Bronchial epithelial cell (primary cell): ENCODE results near the gene TMPRSS6. TPM values are rescaled to one million over a fixed set of nuclear protein-coding genes. Genes with fewer than 3 reads are reported as not detected.

Experiments used
- DNase-seq: peaks from one replicate; pipeline ENCODE4 v3.0.0-alpha.2; 2010; ENCODE audit warnings: low read depth
- FAIRE-seq: peaks from 2 replicates; lab custom pipeline; 2011; peaks lifted over from hg19 to GRCh38; lab: Jason Lieb, UNC
- H3K27me3 ChIP-seq: 2 replicates; pipeline ENCODE4 v1.5.1; 2011; ENCODE audit warnings: low read length; ENCODE audit not compliant: control insufficient read depth, insufficient read depth
- H3K36me3 ChIP-seq: 2 replicates; pipeline ENCODE4 v1.5.1; 2011; ENCODE audit warnings: low read length; ENCODE audit not compliant: control insufficient read depth, insufficient read depth
- H3K4me3 ChIP-seq: 2 replicates; pipeline ENCODE4 v1.5.1; 2011; ENCODE audit warnings: mild to moderate bottlenecking, low read depth, low read length, control low read depth
- CTCF ChIP-seq: IDR thresholded peaks from 2 replicates; pipeline ENCODE4 v1.5.1; 2011; ENCODE audit warnings: mild to moderate bottlenecking, moderate library complexity, low read length, control low read depth, inconsistent platforms; ENCODE audit not compliant: insufficient read depth, severe bottlenecking
- total RNA-seq: library from RNA; depleted of rRNA; stranded (reverse); fragments of >200 nt; gene quantifications from 2 replicates; pipeline ENCODE4 v1.2.1, GENCODE V29; 2014

TMPRSS6 gene
- total RNA-seq, 1 donor from 2014 or later = not detected

DNA sequence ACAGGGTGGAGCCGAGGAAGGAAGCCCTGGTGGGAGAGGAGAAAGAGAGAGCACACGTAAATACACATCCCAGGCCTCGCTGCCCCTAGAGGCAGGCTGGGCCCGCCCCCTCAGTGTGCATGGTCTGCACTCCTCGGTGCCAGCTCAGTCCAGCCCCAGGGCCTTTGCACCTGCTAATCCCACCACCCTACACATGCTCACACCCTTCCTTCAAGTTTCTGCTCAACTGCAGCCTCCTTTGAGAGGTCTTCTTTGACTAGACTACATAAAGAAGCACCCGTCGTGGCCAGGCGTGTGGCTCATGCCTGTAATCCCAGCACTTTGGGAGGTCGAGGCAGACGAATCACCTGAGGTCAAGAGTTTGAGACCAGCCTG, 34.7 kb upstream of the TMPRSS6 start:
- Histone ChIP-seq H3K4me3 (no peak overlapping the region), H3K27me3 (no peaks in the 10 kb centered on the region), H3K36me3 (no peaks in the 10 kb centered on the region)
- TF ChIP-seq CTCF = no peak
- DNase-seq = no peak
- FAIRE-seq = no peak

- Histone ChIP-seq H3K4me3 (no peak overlapping the region), H3K36me3 (no peaks in the 10 kb centered on the region), H3K27me3 (no peaks in the 10 kb centered on the region)
- no peak for DNase-seq
- TF ChIP-seq CTCF = no peak
- no peak for FAIRE-seq
Measured at GRCh38 chr22:37141971-37142370, 32.5 kb upstream of the TMPRSS6 start.

DNA sequence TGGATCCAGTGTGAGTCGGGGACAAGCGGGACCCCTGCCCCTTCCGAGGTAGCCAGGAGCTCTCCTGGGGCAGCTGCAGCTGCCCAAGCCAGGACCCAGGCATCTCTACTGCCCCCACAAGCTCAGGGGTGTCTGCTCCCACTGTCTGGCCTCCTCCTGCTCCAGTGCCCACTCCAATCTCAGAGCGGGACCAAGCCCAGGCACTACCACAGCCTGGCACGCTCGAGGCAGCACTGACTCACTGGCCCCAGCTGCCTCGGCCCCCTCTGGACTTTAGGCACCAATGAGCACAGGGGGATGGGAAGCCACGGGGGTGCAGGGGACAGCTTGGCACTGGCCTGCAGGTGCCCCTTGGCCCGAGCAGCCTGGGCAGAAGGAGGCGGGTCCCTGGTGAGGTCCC, 32.0 kb upstream of the TMPRSS6 start:
- no peak for TF ChIP-seq CTCF
- FAIRE-seq = no peak
- no peaks in the 10 kb centered on the region for H3K36me3 ChIP-seq

DNA sequence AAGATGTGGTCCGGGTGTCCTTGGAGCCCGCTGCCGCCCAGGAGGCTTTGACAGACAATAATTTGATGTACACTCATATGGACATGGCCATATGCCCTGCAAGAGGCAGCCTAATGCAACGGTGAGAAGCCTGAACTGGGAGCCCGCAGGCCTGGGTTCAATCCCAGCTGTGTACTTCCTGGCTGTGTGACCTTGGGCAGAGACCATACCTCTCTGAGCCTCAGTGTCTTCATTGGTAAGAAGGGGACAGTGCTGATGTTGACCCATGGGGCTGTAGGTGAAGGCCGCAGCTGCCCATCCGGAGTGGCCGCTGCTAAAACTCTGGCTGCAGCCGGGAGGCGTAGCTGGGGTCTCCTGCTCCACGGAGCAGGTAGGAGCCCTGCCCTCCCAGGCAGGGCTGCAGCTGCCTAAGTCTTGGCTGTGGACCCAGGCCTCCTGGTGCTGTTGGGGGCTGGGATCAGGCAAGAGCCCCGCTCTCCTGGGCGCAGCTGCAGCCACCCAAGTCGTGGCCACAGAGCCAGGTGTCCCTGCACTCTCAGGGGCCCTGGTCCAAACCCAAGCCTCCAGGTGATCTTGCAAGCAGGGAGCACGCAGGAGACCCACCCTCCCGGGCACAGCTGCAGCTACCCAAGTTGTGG, 31.3 kb upstream of the TMPRSS6 start:
- no peak overlapping the region for H3K4me3 ChIP-seq
- no peaks in the 10 kb centered on the region for H3K36me3 ChIP-seq
- no peak for TF ChIP-seq CTCF
- no peaks in the 10 kb centered on the region for H3K27me3 ChIP-seq
- DNase-seq = no peak
- no peak for FAIRE-seq

More for the DNA sequence above, 32.0 kb upstream of the TMPRSS6 start:
- H3K27me3 ChIP-seq = no peaks in the 10 kb centered on the region
- no peak for DNase-seq
- no peak overlapping the region for H3K4me3 ChIP-seq

DNA sequence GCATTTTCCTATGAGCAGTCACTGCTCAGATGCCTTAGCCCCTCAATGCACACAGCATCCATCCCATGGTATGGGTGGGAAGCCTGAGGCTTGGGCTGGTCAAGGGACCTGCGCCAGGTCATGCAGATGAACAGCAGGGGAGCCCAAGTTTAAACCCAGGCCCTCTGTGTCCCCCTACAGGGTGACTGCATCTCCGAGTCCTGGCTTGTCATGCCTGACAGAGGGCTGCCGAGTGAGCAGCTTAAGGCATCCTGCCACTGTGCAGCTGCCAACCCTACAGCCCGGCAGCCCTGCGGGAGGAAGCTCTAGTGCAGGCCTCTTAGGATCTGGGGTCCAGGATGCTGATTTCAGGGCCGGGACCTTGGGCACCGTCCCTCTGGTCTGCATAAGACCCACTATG, 30.2 kb upstream of the TMPRSS6 start:
- FAIRE-seq = no peak
- DNase-seq = no peak
- Histone ChIP-seq H3K36me3 (no peaks in the 10 kb centered on the region), H3K27me3 (no peaks in the 10 kb centered on the region), H3K4me3 (no peak overlapping the region)
- TF ChIP-seq CTCF = no peak
